A673 (cell line): ENCODE measurements around the gene NEB.

Experiments used
- CTCF ChIP-seq: fragments of 300-800, 200-600 bp; sonication (generic); conservative IDR thresholded peaks from 2 replicates; pipeline ENCODE4 v1.5.1; 2017; ENCODE audit warnings: low read depth, mild to moderate bottlenecking, antibody characterized with exemption, low read length, moderate library complexity, mixed read lengths
- EZH2 ChIP-seq: fragments of 200-600 bp; sonication (generic); IDR thresholded peaks from 2 replicates; pipeline ENCODE4 v1.6.1; 2017; ENCODE audit warnings: borderline replicate concordance, low read depth, mild to moderate bottlenecking, mixed read lengths, antibody characterized with exemption, low read length; ENCODE audit not compliant: poor library complexity, severe bottlenecking

- TF ChIP-seq CTCF (no peak), EZH2 (no peak)
Observed at GRCh38 chr2:151610310-151610709, 124.0 kb downstream of the NEB start.
